A549 (cell line): ENCODE measurements around the gene LIG1. TPM values are rescaled to one million over a fixed set of nuclear protein-coding genes. Genes with fewer than 3 reads are reported as not detected.

ENCODE experiments used
- ATAC-seq, 2 experiments: fragments of 200-7000 bp in 1 of 2; fragments of >200 bp in 1 of 2; cut with Nextera tagmentation in 1 of 2; cut with Tn5 transposase in 1 of 2; 3 replicates each; pipeline versions ENCODE4 v1.8.0 to v1.9.1; 2018 to 2020; ENCODE audit warnings: mild to moderate bottlenecking in 1 of 2, moderate library complexity in 1 of 2
- CTCF ChIA-PET: fragments of 300-600 bp; sonication (Branson Sonifier 250); formaldehyde crosslinking; extraction: SDS; loops from one replicate; lab custom pipeline; 2021; ENCODE audit warnings: antibody characterized with exemption, inconsistent platforms; lab: Yijun Ruan, JAX
- POLR2A ChIA-PET: fragments of 350-600 bp; formaldehyde crosslinking; extraction: SDS; loops from one replicate; lab custom pipeline; 2021; ENCODE audit warnings: antibody characterized with exemption, inconsistent platforms; lab: Yijun Ruan, JAX
- DNase-seq, 2 experiments: peaks; one replicate each; pipeline versions ENCODE4 v3.0.0 to v3.0.0-alpha.2; 2011 to 2016; ENCODE audit warnings: low read depth in 1 of 2, low spot score in 1 of 2
- FAIRE-seq: peaks from 2 replicates; lab custom pipeline; 2011; peaks lifted over from hg19 to GRCh38; lab: Jason Lieb, UNC
- H3K27ac ChIP-seq, 2 experiments: fragments of >200 bp; sonication (Bioruptor Twin); formaldehyde crosslinking; 3 replicates each; pipeline ENCODE4 v1.5.1; 2016 to 2017
- H3K4me1 ChIP-seq: fragments of >200 bp; sonication (Bioruptor Twin); formaldehyde crosslinking; 3 replicates; pipeline ENCODE4 v1.6.1; 2016
- H3K4me2 ChIP-seq: fragments of >200 bp; sonication (Bioruptor Twin); formaldehyde crosslinking; 3 replicates; pipeline ENCODE4 v1.6.1; 2016
- H3K4me3 ChIP-seq: fragments of >200 bp; sonication (Bioruptor Twin); formaldehyde crosslinking; 3 replicates; pipeline ENCODE4 v1.5.1; 2016
- H3K9me3 ChIP-seq: fragments of >200 bp; sonication (Bioruptor Twin); formaldehyde crosslinking; 3 replicates; pipeline ENCODE4 v1.6.1; 2016
- BHLHE40 ChIP-seq: IDR thresholded peaks from 2 replicates; pipeline ENCODE4 v1.6.1; 2012; ENCODE audit warnings: low read depth, low read length, inconsistent platforms
- CBX2 ChIP-seq: fragments of 200-600 bp; sonication (generic); IDR thresholded peaks from 2 replicates; pipeline ENCODE4 v1.6.1; 2016; ENCODE audit warnings: low read depth, mild to moderate bottlenecking, borderline replicate concordance
- CBX8 ChIP-seq: fragments of 200-600 bp; sonication (generic); IDR thresholded peaks from 2 replicates; pipeline ENCODE4 v1.6.1; 2016
- CEBPB ChIP-seq, 2 experiments: fragments of >200 bp in 1 of 2; sonication (Bioruptor Twin) in 1 of 2; formaldehyde crosslinking in 1 of 2; IDR thresholded peaks; 2 replicates each; pipeline ENCODE4 v1.6.1; 2012 to 2016
- CHD2 ChIP-seq: fragments of 150-350 bp; IDR thresholded peaks from 2 replicates; pipeline ENCODE4 v1.6.1; 2014; ENCODE audit warnings: low read length; ENCODE audit not compliant: partially characterized antibody
- CHD4 ChIP-seq: fragments of 200-600 bp; sonication (generic); IDR thresholded peaks from 2 replicates; pipeline ENCODE4 v1.6.1; 2016; ENCODE audit warnings: antibody characterized with exemption, mild to moderate bottlenecking, borderline replicate concordance
- EHF ChIP-seq: fragments of 250-450 bp; sonication (Bioruptor Pico); IDR thresholded peaks from 2 replicates; pipeline ENCODE4 v1.5.0; 2020; ENCODE audit warnings: mild to moderate bottlenecking
- EP300 ChIP-seq, 2 experiments: fragments of >200 bp; sonication (Bioruptor Twin); formaldehyde crosslinking; IDR thresholded peaks; 2 replicates in 1 of 2; 3 replicates in 1 of 2; pipeline ENCODE4 v1.6.1; 2016 to 2017
- ESRRA ChIP-seq: fragments of 150-350 bp; IDR thresholded peaks from 2 replicates; pipeline ENCODE4 v1.6.1; 2014; ENCODE audit warnings: mild to moderate bottlenecking, low read length, borderline replicate concordance
- GATA3 ChIP-seq: IDR thresholded peaks from 2 replicates; pipeline ENCODE4 v1.6.1; 2012; ENCODE audit warnings: borderline replicate concordance
- HEYL ChIP-seq: fragments of 250-450 bp; sonication (Bioruptor Pico); IDR thresholded peaks from 2 replicates; pipeline ENCODE4 v1.8.0; 2021; ENCODE audit warnings: mild to moderate bottlenecking, moderate library complexity
- HOXB13 ChIP-seq: fragments of 250-450 bp; sonication (Bioruptor Pico); IDR thresholded peaks from 2 replicates; pipeline ENCODE4 v1.5.0; 2020; ENCODE audit warnings: low read depth, mild to moderate bottlenecking, moderate library complexity
- JUN ChIP-seq, 2 experiments: fragments of >200 bp; sonication (Bioruptor Twin); formaldehyde crosslinking; IDR thresholded peaks; 2 replicates in 1 of 2; 3 replicates in 1 of 2; pipeline ENCODE4 v1.6.1; 2016 to 2017
- JUNB ChIP-seq: fragments of >200 bp; sonication (Bioruptor Twin); formaldehyde crosslinking; IDR thresholded peaks from 2 replicates; pipeline ENCODE4 v1.6.1; 2016
- KDM5A ChIP-seq: fragments of 200-600 bp; sonication (generic); IDR thresholded peaks from 2 replicates; pipeline ENCODE4 v1.6.1; 2016; ENCODE audit warnings: antibody characterized with exemption, mild to moderate bottlenecking
- MAZ ChIP-seq: fragments of 150-350 bp; IDR thresholded peaks from 2 replicates; pipeline ENCODE4 v1.6.1; 2014; ENCODE audit warnings: antibody characterized with exemption, low read depth, low read length, borderline replicate concordance
- RAD21 ChIP-seq, 2 experiments: fragments of >200 bp in 1 of 2; sonication (Bioruptor Twin) in 1 of 2; formaldehyde crosslinking in 1 of 2; IDR thresholded peaks in 1 of 2; conservative IDR thresholded peaks in 1 of 2; 2 replicates in 1 of 2; 3 replicates in 1 of 2; pipeline ENCODE4 v1.6.1; 2012 to 2018; ENCODE audit warnings: inconsistent platforms in 1 of 2
- RARB ChIP-seq: fragments of 250-450 bp; sonication (Bioruptor Pico); IDR thresholded peaks from 2 replicates; pipeline ENCODE4 v1.8.0; 2021; ENCODE audit warnings: mild to moderate bottlenecking, moderate library complexity
- RFX5 ChIP-seq: fragments of 450-650 bp; IDR thresholded peaks from 2 replicates; pipeline ENCODE4 v1.7.1; 2014; ENCODE audit warnings: antibody characterized with exemption, mild to moderate bottlenecking, moderate library complexity
- SMC3 ChIP-seq: fragments of >200 bp; sonication (Bioruptor Twin); formaldehyde crosslinking; IDR thresholded peaks from 3 replicates; pipeline ENCODE4 v1.6.1; 2018; ENCODE audit warnings: inconsistent platforms
- ZFP36 ChIP-seq: fragments of 450-650 bp; IDR thresholded peaks from 2 replicates; pipeline ENCODE4 v1.6.1; 2014; ENCODE audit warnings: borderline replicate concordance; ENCODE audit not compliant: partially characterized antibody
- WGBS: methylation state at CpG from one replicate; pipeline ENCODE4 v1.1.6; 2017; ENCODE audit errors: missing lambda C conversion rate; 5-methylcytosine and 5-hydroxymethylcytosine counted together
- polyA plus RNA-seq, 4 experiments: library from polyadenylated mRNA; depleted of rRNA in 3 of 4; stranded (reverse); fragments of >200 nt; fragmentation: RNase III in 1 of 4; extraction: RNeasy Plus Mini Kit Qiagen cat#74134 plus additional on column Dnase treatment in 1 of 4; gene quantifications; 2 replicates in 3 of 4; 3 replicates in 1 of 4; pipeline ENCODE4 v1.2.3, GENCODE V29; 2011 to 2017
- TF ChIP-seq, protein P1 (sequence below): fragments of 250-450 bp; sonication (Bioruptor Pico); IDR thresholded peaks from 2 replicates; pipeline ENCODE4 v1.5.0; 2020; ENCODE audit warnings: low read depth, mild to moderate bottlenecking, moderate library complexity
- TF ChIP-seq, protein P2 (sequence below): IDR thresholded peaks from 2 replicates; pipeline ENCODE4 v1.6.1; 2012
- TF ChIP-seq, protein P3 (sequence below): fragments of >200 bp; sonication (Bioruptor Twin); formaldehyde crosslinking; IDR thresholded peaks from 2 replicates; pipeline ENCODE4 v1.6.1; 2016
- TF ChIP-seq, protein P4 (sequence below): fragments of 250-450 bp; sonication (Bioruptor Pico); IDR thresholded peaks from 2 replicates; pipeline ENCODE4 v1.5.0; 2021; ENCODE audit warnings: mild to moderate bottlenecking, moderate library complexity, borderline replicate concordance
- TF ChIP-seq, protein P5 (sequence below): fragments of 200-600 bp; sonication (generic); IDR thresholded peaks from 2 replicates; pipeline ENCODE4 v1.6.1; 2016; ENCODE audit warnings: antibody characterized with exemption, mild to moderate bottlenecking, moderate library complexity

LIG1 gene
- polyA plus RNA-seq, 2 of the 4 experiments (the other 2 are of a cell fraction): 54.9 to 101 TPM

DNA sequence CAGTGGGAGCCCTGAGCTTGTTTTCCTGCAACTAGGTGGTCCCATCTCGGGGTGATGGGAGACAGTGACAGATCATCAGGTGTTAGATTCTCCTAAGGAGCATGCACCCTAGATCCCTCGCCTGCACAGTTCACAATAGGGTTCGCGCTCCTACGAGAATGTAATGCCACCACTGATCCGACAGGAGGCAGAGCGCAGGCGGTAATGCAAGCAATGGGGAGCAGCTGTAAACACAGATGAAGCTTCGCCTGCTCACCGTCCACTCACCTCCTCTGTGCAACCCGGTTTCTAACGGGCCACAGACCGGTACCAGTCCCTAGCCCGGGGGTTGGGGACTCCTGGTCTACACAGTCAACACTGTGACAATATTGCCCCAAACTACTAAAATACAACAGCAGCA is 46.8 kb upstream of the LIG1 start:
- CTCF ChIA-PET: interaction anchor here (0.6 to 2.5 kb wide), 4 partner anchors 10 to 279 kb away, joined by 3 to 9 read pairs (median 6); no protein-coding TSS in a partner anchor
- no peak overlapping the region for H3K4me3 ChIP-seq
- H3K9me3 ChIP-seq: no peaks in the 10 kb centered on the region
- peak in 1 of 2 experiments; percentile 56; a peak in 3 of 6 replicates for ATAC-seq
- no peak for TF ChIP-seq RFX5
- TF ChIP-seq CHD2: no peak
- TF ChIP-seq, protein P1, sequence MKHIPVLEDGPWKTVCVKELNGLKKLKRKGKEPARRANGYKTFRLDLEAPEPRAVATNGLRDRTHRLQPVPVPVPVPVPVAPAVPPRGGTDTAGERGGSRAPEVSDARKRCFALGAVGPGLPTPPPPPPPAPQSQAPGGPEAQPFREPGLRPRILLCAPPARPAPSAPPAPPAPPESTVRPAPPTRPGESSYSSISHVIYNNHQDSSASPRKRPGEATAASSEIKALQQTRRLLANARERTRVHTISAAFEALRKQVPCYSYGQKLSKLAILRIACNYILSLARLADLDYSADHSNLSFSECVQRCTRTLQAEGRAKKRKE: no peak
- TF ChIP-seq KDM5A: no peak
- TF ChIP-seq, protein P2, sequence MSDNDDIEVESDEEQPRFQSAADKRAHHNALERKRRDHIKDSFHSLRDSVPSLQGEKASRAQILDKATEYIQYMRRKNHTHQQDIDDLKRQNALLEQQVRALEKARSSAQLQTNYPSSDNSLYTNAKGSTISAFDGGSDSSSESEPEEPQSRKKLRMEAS: no peak
- 63% methylated on average over 14 of the region's 14 CpGs for WGBS
- POLR2A ChIA-PET: interaction anchor here (1.1 kb wide), 1 partner anchor 13 kb away, joined by 6 read pairs; no protein-coding TSS in a partner anchor
- FAIRE-seq: no peak
- H3K4me1 ChIP-seq: no peaks in the 10 kb centered on the region
- H3K27ac ChIP-seq: no peak overlapping the region
- no peak for DNase-seq
- no peak overlapping the region for H3K4me2 ChIP-seq

DNA sequence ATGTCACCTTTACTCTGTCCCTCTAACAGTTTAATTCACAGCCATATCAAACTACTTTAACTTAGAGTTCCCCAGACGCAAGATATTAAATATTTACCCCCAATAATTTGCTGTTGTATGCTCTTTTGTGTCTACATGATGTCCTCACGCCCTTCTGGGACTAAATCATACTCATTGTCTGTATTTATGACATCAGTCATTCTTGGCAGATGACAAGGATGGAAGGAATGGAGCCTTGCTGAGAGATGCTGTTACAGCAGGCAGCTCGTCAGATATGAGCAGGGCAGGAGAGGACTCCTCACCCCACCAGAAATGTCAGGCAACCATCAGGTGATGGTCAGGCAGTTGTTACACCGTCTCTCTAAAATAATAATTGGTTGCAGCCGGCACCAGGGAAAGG is 43.8 kb upstream of the LIG1 start:
- 79% methylated on average over 5 of the region's 5 CpGs for WGBS
- no peaks in the 10 kb centered on the region for H3K9me3 ChIP-seq
- H3K4me3 ChIP-seq: no peak overlapping the region
- H3K4me2 ChIP-seq: no peak overlapping the region
- TF ChIP-seq, protein P3, sequence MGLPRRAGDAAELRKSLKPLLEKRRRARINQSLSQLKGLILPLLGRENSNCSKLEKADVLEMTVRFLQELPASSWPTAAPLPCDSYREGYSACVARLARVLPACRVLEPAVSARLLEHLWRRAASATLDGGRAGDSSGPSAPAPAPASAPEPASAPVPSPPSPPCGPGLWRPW: no peak
- TF ChIP-seq BHLHE40 (no peak), ESRRA (no peak), ZFP36 (no peak), CBX8 (no peak), JUN (IDR thresholded peaks at IDR 0.05) (no peak), GATA3 (no peak), EHF (no peak), HEYL (no peak), KDM5A (no peak), RARB (CRISPR knock-in tag) (no peak)
- TF ChIP-seq, protein P4, sequence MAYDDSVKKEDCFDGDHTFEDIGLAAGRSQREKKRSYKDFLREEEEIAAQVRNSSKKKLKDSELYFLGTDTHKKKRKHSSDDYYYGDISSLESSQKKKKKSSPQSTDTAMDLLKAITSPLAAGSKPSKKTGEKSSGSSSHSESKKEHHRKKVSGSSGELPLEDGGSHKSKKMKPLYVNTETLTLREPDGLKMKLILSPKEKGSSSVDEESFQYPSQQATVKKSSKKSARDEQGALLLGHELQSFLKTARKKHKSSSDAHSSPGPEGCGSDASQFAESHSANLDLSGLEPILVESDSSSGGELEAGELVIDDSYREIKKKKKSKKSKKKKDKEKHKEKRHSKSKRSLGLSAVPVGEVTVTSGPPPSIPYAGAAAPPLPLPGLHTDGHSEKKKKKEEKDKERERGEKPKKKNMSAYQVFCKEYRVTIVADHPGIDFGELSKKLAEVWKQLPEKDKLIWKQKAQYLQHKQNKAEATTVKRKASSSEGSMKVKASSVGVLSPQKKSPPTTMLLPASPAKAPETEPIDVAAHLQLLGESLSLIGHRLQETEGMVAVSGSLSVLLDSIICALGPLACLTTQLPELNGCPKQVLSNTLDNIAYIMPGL (CRISPR knock-in tag): no peak
- TF ChIP-seq, protein P2: no peak
- ChIA-PET POLR2A (no interaction called here), CTCF (interaction anchor here (1.4 to 3.6 kb wide), 2 partner anchors 11 to 15 kb away, joined by 5 to 17 read pairs; no protein-coding TSS in a partner anchor)
- ATAC-seq (no peak), FAIRE-seq (no peak), DNase-seq (no peak)
- no peak overlapping the region for H3K27ac ChIP-seq
- no peaks in the 10 kb centered on the region for H3K4me1 ChIP-seq

DNA sequence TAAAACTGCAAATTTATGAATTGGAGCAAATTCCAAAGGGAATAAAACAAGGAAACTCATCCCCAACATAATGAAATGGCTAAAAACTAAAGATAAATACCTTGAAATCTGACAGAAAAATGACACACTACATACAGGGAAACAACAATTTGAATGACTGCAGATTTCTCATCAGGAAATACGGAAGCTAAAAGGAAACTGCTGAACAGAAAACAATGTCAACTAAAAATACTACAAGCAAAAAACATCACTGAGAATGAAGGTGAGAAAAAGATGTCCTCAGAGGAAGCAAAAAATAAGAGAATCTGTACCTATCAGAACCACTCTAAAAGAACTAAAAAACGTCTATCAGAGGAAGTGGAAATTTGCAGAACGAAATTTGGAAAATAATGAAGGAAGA is 39.9 kb upstream of the LIG1 start:
- WGBS: 68% methylated on average over 3 of the region's 3 CpGs
- Histone ChIP-seq H3K9me3 (no peaks in the 10 kb centered on the region), H3K4me3 (no peak overlapping the region), H3K27ac (no peak overlapping the region), H3K4me1 (peaks cover 1% of the 10 kb centered on the region; the same call in 2 of the 3 replicates), H3K4me2 (no peak overlapping the region)
- ATAC-seq (no peak), DNase-seq (no peak), FAIRE-seq (peak; percentile 84)
- POLR2A ChIA-PET: no interaction called here
- CTCF ChIA-PET: no interaction called here
- TF ChIP-seq ESRRA: no peak
- no peak for TF ChIP-seq RAD21 (conservative IDR thresholded peaks at IDR 0.05 in 1 of 2, IDR thresholded peaks at IDR 0.05 in 1 of 2)
- TF ChIP-seq CBX2: no peak
- TF ChIP-seq CHD4: no peak
- TF ChIP-seq RARB (CRISPR knock-in tag): no peak
- no peak for TF ChIP-seq EP300 (IDR thresholded peaks at IDR 0.05)
- no peak for TF ChIP-seq JUNB
- no peak for TF ChIP-seq HOXB13 (CRISPR knock-in tag)
- no peak for TF ChIP-seq SMC3
- TF ChIP-seq CEBPB (IDR thresholded peaks at IDR 0.05): no peak
- no peak for TF ChIP-seq CHD2
- no peak for TF ChIP-seq RFX5
- TF ChIP-seq, protein P5, sequence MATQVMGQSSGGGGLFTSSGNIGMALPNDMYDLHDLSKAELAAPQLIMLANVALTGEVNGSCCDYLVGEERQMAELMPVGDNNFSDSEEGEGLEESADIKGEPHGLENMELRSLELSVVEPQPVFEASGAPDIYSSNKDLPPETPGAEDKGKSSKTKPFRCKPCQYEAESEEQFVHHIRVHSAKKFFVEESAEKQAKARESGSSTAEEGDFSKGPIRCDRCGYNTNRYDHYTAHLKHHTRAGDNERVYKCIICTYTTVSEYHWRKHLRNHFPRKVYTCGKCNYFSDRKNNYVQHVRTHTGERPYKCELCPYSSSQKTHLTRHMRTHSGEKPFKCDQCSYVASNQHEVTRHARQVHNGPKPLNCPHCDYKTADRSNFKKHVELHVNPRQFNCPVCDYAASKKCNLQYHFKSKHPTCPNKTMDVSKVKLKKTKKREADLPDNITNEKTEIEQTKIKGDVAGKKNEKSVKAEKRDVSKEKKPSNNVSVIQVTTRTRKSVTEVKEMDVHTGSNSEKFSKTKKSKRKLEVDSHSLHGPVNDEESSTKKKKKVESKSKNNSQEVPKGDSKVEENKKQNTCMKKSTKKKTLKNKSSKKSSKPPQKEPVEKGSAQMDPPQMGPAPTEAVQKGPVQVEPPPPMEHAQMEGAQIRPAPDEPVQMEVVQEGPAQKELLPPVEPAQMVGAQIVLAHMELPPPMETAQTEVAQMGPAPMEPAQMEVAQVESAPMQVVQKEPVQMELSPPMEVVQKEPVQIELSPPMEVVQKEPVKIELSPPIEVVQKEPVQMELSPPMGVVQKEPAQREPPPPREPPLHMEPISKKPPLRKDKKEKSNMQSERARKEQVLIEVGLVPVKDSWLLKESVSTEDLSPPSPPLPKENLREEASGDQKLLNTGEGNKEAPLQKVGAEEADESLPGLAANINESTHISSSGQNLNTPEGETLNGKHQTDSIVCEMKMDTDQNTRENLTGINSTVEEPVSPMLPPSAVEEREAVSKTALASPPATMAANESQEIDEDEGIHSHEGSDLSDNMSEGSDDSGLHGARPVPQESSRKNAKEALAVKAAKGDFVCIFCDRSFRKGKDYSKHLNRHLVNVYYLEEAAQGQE: no peak
- TF ChIP-seq MAZ: no peak
